Nephron (organoid): ENCODE results near the gene RAX.

Experiments
- H3K27ac Mint-ChIP-seq, 3 experiments: 2 replicates each; pipeline ENCODE4 v1.8.0; 2020; ENCODE audit warnings: mixed read lengths in 3 of 3, mild to moderate bottlenecking in 2 of 3, moderate library complexity in 1 of 3
- H3K27me3 Mint-ChIP-seq: 2 replicates; pipeline ENCODE4 v1.8.0; 2021; ENCODE audit warnings: low read depth, mild to moderate bottlenecking, moderate library complexity, mixed read lengths
- H3K36me3 Mint-ChIP-seq: 2 replicates; pipeline ENCODE4 v1.8.0; 2020; ENCODE audit warnings: low read depth, mixed read lengths
- H3K4me1 Mint-ChIP-seq: 2 replicates; pipeline ENCODE4 v1.8.0; 2020; ENCODE audit warnings: mixed read lengths
- H3K4me3 Mint-ChIP-seq, 3 experiments: 2 replicates each; pipeline ENCODE4 v1.8.0; 2020; ENCODE audit warnings: mild to moderate bottlenecking in 3 of 3, mixed read lengths in 3 of 3, moderate library complexity in 2 of 3
- H3K9me3 Mint-ChIP-seq: 2 replicates; pipeline ENCODE4 v1.8.0; 2020; ENCODE audit warnings: mixed read lengths
- CTCF ChIP-seq, 3 experiments: fragments of 200-600 bp; sonication (generic); IDR thresholded peaks; one replicate each; pipeline ENCODE4 v1.5.0; 2021; ENCODE audit warnings: antibody characterized with exemption in 3 of 3; ENCODE audit not compliant: unreplicated experiment in 3 of 3

The RAX gene

GRCh38 chr18:59268127-59268720, 5.0 kb downstream of the RAX start:
- peaks cover 5% of the 10 kb centered on the region for H3K9me3 Mint-ChIP-seq
- no peak for TF ChIP-seq CTCF (IDR thresholded peaks at IDR 0.05; ENCODE audit: unreplicated experiment in 3 of 3)
- no peak overlapping the region for H3K27ac Mint-ChIP-seq
- H3K27me3 Mint-ChIP-seq, result peaks cover 92% of the 10 kb centered on the region
- no peaks in the 10 kb centered on the region for H3K36me3 Mint-ChIP-seq
- H3K4me1 Mint-ChIP-seq, result peaks cover 28% of the 10 kb centered on the region
- peak overlapping the region; percentile 55 to 73 (median 73) for H3K4me3 Mint-ChIP-seq

GRCh38 chr18:59267503-59268126, 5.6 kb downstream of the RAX start:
- Mint-ChIP-seq H3K27me3 (peaks cover 98% of the 10 kb centered on the region), H3K36me3 (no peaks in the 10 kb centered on the region), H3K9me3 (peaks cover 8% of the 10 kb centered on the region), H3K4me3 (peak overlapping the region; percentile 73 to 74 (median 73)), H3K27ac (no peak overlapping the region), H3K4me1 (peaks cover 29% of the 10 kb centered on the region)
- no peak for TF ChIP-seq CTCF (IDR thresholded peaks at IDR 0.05; ENCODE audit: unreplicated experiment in 3 of 3)

GRCh38 chr18:59266886-59267502, 6.3 kb downstream of the RAX start:
- H3K27ac Mint-ChIP-seq, result no peak overlapping the region
- no peaks in the 10 kb centered on the region for H3K36me3 Mint-ChIP-seq
- peaks cover 9% of the 10 kb centered on the region for H3K9me3 Mint-ChIP-seq
- TF ChIP-seq CTCF (IDR thresholded peaks at IDR 0.05; ENCODE audit: unreplicated experiment in 3 of 3), result no peak
- peak overlapping the region; percentile 29 to 74 (median 55) for H3K4me3 Mint-ChIP-seq
- H3K27me3 Mint-ChIP-seq, result peaks cover 99% of the 10 kb centered on the region
- peaks cover 29% of the 10 kb centered on the region for H3K4me1 Mint-ChIP-seq

GRCh38 chr18:59266459-59266858, 6.8 kb downstream of the RAX start:
- no peaks in the 10 kb centered on the region for H3K36me3 Mint-ChIP-seq
- TF ChIP-seq CTCF (IDR thresholded peaks at IDR 0.05; ENCODE audit: unreplicated experiment in 3 of 3), result no peak
- peaks cover 29% of the 10 kb centered on the region for H3K4me1 Mint-ChIP-seq
- no peak overlapping the region for H3K27ac Mint-ChIP-seq
- peaks cover 9% of the 10 kb centered on the region for H3K9me3 Mint-ChIP-seq
- peaks cover 99% of the 10 kb centered on the region for H3K27me3 Mint-ChIP-seq
- peak overlapping the region in 1 of 3 experiments; percentile 0 for H3K4me3 Mint-ChIP-seq

GRCh38 chr18:59265974-59266369, 7.3 kb downstream of the RAX start:
- H3K4me3 Mint-ChIP-seq, result no peak overlapping the region
- peaks cover 29% of the 10 kb centered on the region for H3K4me1 Mint-ChIP-seq
- H3K9me3 Mint-ChIP-seq, result peaks cover 9% of the 10 kb centered on the region
- H3K27me3 Mint-ChIP-seq, result peaks cover 99% of the 10 kb centered on the region
- no peak for TF ChIP-seq CTCF (IDR thresholded peaks at IDR 0.05; ENCODE audit: unreplicated experiment in 3 of 3)
- no peaks in the 10 kb centered on the region for H3K36me3 Mint-ChIP-seq
- no peak overlapping the region for H3K27ac Mint-ChIP-seq
